ENCODE measurements around the gene UBE2E2.

The UBE2E2 gene

GRCh38 chr3:23254835-23255234, 51.7 kb downstream of the UBE2E2 start:
- H3K4me3 ChIP-seq (ENCODE audit: low read depth, low read length), result no peak overlapping the region
- no peak for TF ChIP-seq CTCF (IDR thresholded peaks at IDR 0.05; ENCODE audit: borderline replicate concordance, insufficient read depth, low read depth, low read length)

GRCh38 chr3:23256741-23257435, 53.8 kb downstream of the UBE2E2 start:
- H3K4me3 ChIP-seq (ENCODE audit: low read depth, low read length), result no peak overlapping the region
- no peak for TF ChIP-seq CTCF (IDR thresholded peaks at IDR 0.05; ENCODE audit: borderline replicate concordance, insufficient read depth, low read depth, low read length)

- TF ChIP-seq CTCF (IDR thresholded peaks at IDR 0.05; ENCODE audit: borderline replicate concordance, insufficient read depth, low read depth, low read length), result no peak
- no peak overlapping the region for H3K4me3 ChIP-seq (ENCODE audit: low read depth, low read length)
Measured at GRCh38 chr3:23258110-23258509, 55.0 kb downstream of the UBE2E2 start.

GRCh38 chr3:23259515-23259914, 56.4 kb downstream of the UBE2E2 start:
- no peak overlapping the region for H3K4me3 ChIP-seq (ENCODE audit: low read depth, low read length)
- no peak for TF ChIP-seq CTCF (IDR thresholded peaks at IDR 0.05; ENCODE audit: borderline replicate concordance, insufficient read depth, low read depth, low read length)

GRCh38 chr3:23262766-23263165, 59.6 kb downstream of the UBE2E2 start:
- H3K4me3 ChIP-seq (ENCODE audit: low read depth, low read length), result no peak overlapping the region
- no peak for TF ChIP-seq CTCF (IDR thresholded peaks at IDR 0.05; ENCODE audit: borderline replicate concordance, insufficient read depth, low read depth, low read length)

GRCh38 chr3:23263796-23264195, 60.7 kb downstream of the UBE2E2 start:
- no peak for TF ChIP-seq CTCF (IDR thresholded peaks at IDR 0.05; ENCODE audit: borderline replicate concordance, insufficient read depth, low read depth, low read length)
- no peak overlapping the region for H3K4me3 ChIP-seq (ENCODE audit: low read depth, low read length)

GRCh38 chr3:23264413-23264812, 61.3 kb downstream of the UBE2E2 start:
- H3K4me3 ChIP-seq (ENCODE audit: low read depth, low read length), result no peak overlapping the region
- no peak for TF ChIP-seq CTCF (IDR thresholded peaks at IDR 0.05; ENCODE audit: borderline replicate concordance, insufficient read depth, low read depth, low read length)
